Measurements from ENCODE around the gene CDC42EP3.

The CDC42EP3 gene

DNA sequence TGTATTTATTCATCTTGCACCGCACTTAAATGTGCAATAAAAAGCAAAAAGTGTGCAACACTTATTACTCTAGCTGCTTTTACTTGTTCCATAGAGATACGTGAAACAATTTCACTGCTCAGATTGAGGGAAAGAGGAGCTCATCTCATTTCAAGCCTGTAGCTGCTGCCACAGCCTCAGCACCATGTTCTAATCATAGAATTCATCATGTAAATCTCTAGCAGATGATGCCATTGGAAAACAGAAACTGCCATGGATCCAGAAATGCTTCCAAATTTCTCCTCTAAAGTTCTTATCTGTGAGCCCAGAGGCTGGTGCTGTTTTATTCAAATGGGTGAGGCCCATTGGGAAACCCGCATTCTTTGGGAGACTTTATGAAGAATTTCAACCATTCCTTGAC lies 2.0 kb downstream of the CDC42EP3 start:
- no peak for DNase-seq
- Histone ChIP-seq H3K4me2 (ENCODE audit: low read depth, low read length) (peak overlapping the region; percentile 68), H3K9me2 (replicated peaks; ENCODE audit: insufficient read depth, low read length) (no peaks in the 10 kb centered on the region), H3K36me3 (replicated peaks; ENCODE audit: insufficient read depth, low read length) (no peaks in the 10 kb centered on the region), H3K4me1 (ENCODE audit: low read length) (peaks cover 14% of the 10 kb centered on the region; the same call in 1 of the 2 replicates), H3F3A (ENCODE audit: insufficient read depth, low read length) (peaks cover 17% of the 10 kb centered on the region), H3K79me2 (ENCODE audit: low read length) (peaks cover 68% of the 10 kb centered on the region), H3K9ac (ENCODE audit: low read length) (no peak overlapping the region), H3K27me3 (replicated peaks; ENCODE audit: insufficient read depth, low read length) (no peaks in the 10 kb centered on the region), H3K9me3 (replicated peaks; ENCODE audit: insufficient read depth, low read length) (no peaks in the 10 kb centered on the region), H3K27ac (ENCODE audit: low read length) (no peak overlapping the region), H4K20me1 (ENCODE audit: insufficient read depth, low read length) (no peaks in the 10 kb centered on the region), H2AFZ (ENCODE audit: low read length) (no peak overlapping the region), H3K4me3 (ENCODE audit: low read length) (peak overlapping the region; percentile 87)
- no peak for TF ChIP-seq CTCF (IDR thresholded peaks at IDR 0.05; ENCODE audit: low read length)
- no peak for TF ChIP-seq EZH2phosphoT487 (IDR thresholded peaks at IDR 0.05; ENCODE audit: low read length)
- TF ChIP-seq EZH2 (optimal IDR thresholded peaks at IDR 0.05; ENCODE audit: low read depth, low read length): no peak

DNA sequence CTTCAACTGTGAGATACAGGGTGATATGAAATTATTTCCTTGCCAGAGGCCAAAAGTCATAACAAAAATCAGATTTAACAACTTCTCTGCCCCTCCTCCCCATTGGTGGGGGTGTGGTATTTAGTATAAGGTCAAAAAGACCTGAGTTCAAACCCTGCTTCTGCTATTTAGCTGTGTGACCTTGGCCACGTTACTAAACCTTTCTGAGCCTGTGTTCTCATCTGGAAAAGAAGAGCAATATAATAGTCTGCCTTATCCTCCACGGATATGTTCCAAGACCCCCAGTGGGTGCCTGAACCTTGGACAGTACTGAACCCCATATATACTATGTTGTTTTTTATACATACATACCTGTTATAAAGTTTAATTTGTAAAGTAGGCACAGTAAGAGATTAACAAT lies 3.7 kb downstream of the CDC42EP3 start:
- Histone ChIP-seq H3K79me2 (ENCODE audit: low read length) (peaks cover 86% of the 10 kb centered on the region), H2AFZ (ENCODE audit: low read length) (no peak overlapping the region), H3K9ac (ENCODE audit: low read length) (no peak overlapping the region), H3K27ac (ENCODE audit: low read length) (no peak overlapping the region), H3F3A (ENCODE audit: insufficient read depth, low read length) (peaks cover 10% of the 10 kb centered on the region), H3K4me3 (ENCODE audit: low read length) (no peak overlapping the region), H3K27me3 (replicated peaks; ENCODE audit: insufficient read depth, low read length) (no peaks in the 10 kb centered on the region), H3K4me1 (ENCODE audit: low read length) (peaks cover 14% of the 10 kb centered on the region; the same call in 1 of the 2 replicates), H3K9me3 (replicated peaks; ENCODE audit: insufficient read depth, low read length) (no peaks in the 10 kb centered on the region), H3K9me2 (replicated peaks; ENCODE audit: insufficient read depth, low read length) (no peaks in the 10 kb centered on the region), H4K20me1 (ENCODE audit: insufficient read depth, low read length) (no peaks in the 10 kb centered on the region), H3K4me2 (ENCODE audit: low read depth, low read length) (no peak overlapping the region), H3K36me3 (replicated peaks; ENCODE audit: insufficient read depth, low read length) (no peaks in the 10 kb centered on the region)
- DNase-seq: no peak
- TF ChIP-seq EZH2 (optimal IDR thresholded peaks at IDR 0.05; ENCODE audit: low read depth, low read length) (no peak), EZH2phosphoT487 (IDR thresholded peaks at IDR 0.05; ENCODE audit: low read length) (no peak), CTCF (IDR thresholded peaks at IDR 0.05; ENCODE audit: low read length) (no peak)

DNA sequence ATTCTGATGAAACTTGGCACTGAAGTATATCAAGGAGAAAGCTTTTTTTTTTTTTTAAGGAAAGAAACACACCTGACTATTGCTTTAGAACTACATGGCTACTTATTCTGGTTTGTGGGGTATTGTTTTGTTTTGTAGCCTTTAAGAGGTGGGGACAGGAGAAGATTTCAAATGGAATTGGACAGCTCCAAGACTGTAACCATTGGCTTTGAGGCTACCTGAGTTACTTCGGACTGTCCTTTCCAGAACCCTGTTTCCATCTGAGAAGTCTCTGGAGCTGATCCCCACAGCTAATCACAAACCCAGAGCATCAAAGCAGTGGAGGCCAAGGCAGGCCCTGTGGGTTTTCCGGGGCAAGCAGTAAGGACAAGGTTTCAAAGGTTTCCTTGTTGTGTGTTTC lies 4.7 kb downstream of the CDC42EP3 start:
- Histone ChIP-seq H3K36me3 (replicated peaks; ENCODE audit: insufficient read depth, low read length) (no peaks in the 10 kb centered on the region), H3K9ac (ENCODE audit: low read length) (no peak overlapping the region)

More for the DNA sequence above, 4.7 kb downstream of the CDC42EP3 start:
- Histone ChIP-seq H2AFZ (ENCODE audit: low read length) (no peak overlapping the region), H3K4me3 (ENCODE audit: low read length) (no peak overlapping the region), H3K4me2 (ENCODE audit: low read depth, low read length) (no peak overlapping the region), H3F3A (ENCODE audit: insufficient read depth, low read length) (0 out of 2 replicates have a peak, but pooled peaks cover under 1% of the 10 kb centered on the region), H3K4me1 (ENCODE audit: low read length) (peaks cover 14% of the 10 kb centered on the region; the same call in 1 of the 2 replicates), H3K27ac (ENCODE audit: low read length) (no peak overlapping the region), H3K27me3 (replicated peaks; ENCODE audit: insufficient read depth, low read length) (no peaks in the 10 kb centered on the region), H3K79me2 (ENCODE audit: low read length) (peaks cover 95% of the 10 kb centered on the region), H4K20me1 (ENCODE audit: insufficient read depth, low read length) (no peaks in the 10 kb centered on the region), H3K9me3 (replicated peaks; ENCODE audit: insufficient read depth, low read length) (no peaks in the 10 kb centered on the region), H3K9me2 (replicated peaks; ENCODE audit: insufficient read depth, low read length) (no peaks in the 10 kb centered on the region)
- no peak for DNase-seq
- TF ChIP-seq CTCF (IDR thresholded peaks at IDR 0.05; ENCODE audit: low read length) (no peak), EZH2phosphoT487 (IDR thresholded peaks at IDR 0.05; ENCODE audit: low read length) (no peak), EZH2 (optimal IDR thresholded peaks at IDR 0.05; ENCODE audit: low read depth, low read length) (no peak)

Data from MM.1S (cell line).